PC-3 (cell line): ENCODE measurements around the gene ULK4. TPM values are rescaled to one million over a fixed set of nuclear protein-coding genes. Genes with fewer than 3 reads are reported as not detected.

ENCODE experiments used
- ATAC-seq: fragments of 200-7000 bp; cut with Tn5 transposase; 2 replicates; pipeline ENCODE4 v1.9.1; 2020; ENCODE audit warnings: mild to moderate bottlenecking, moderate library complexity
- BruUV-seq: library from RNA; stranded (reverse); fragments of 400-500 nt; replicated peaks from 2 replicates; lab custom pipeline; 2021; lab: Mats Ljungman, UMichigan
- CTCF ChIA-PET: fragments of 300-600 bp; sonication (Branson Sonifier 250); formaldehyde crosslinking; loops from one replicate; lab custom pipeline; 2022; ENCODE audit warnings: antibody characterized with exemption; lab: Charles Lee
- POLR2A ChIA-PET: fragments of 300-600 bp; sonication (Branson Sonifier 250); formaldehyde crosslinking; loops from one replicate; lab custom pipeline; 2022; ENCODE audit warnings: antibody characterized with exemption; ENCODE audit not compliant: unreplicated experiment; lab: Charles Lee
- DNase-seq: peaks from one replicate; pipeline ENCODE4 v3.0.0-alpha.2; 2015
- H2AFZ ChIP-seq: fragments of 300-600 bp; sonication (generic); 2 replicates; pipeline ENCODE4 v1.6.0; 2016; ENCODE audit warnings: antibody characterized with exemption, low read length
- H3F3A ChIP-seq: fragments of 300-600 bp; sonication (generic); one replicate; pipeline ENCODE4 v1.6.0; 2017; ENCODE audit warnings: antibody characterized with exemption, low read length, control low read depth, mild to moderate bottlenecking; ENCODE audit not compliant: unreplicated experiment
- H3K27ac ChIP-seq: fragments of 300-600 bp; sonication (generic); 2 replicates; pipeline ENCODE4 v1.5.1; 2016; ENCODE audit warnings: mild to moderate bottlenecking, low read length
- H3K27me3 ChIP-seq: fragments of 300-600 bp; sonication (generic); 2 replicates; pipeline ENCODE4 v1.6.1; 2016; ENCODE audit warnings: low read length, mixed read lengths
- H3K36me3 ChIP-seq: fragments of 300-600 bp; sonication (generic); 2 replicates; pipeline ENCODE4 v1.6.1; 2016; ENCODE audit warnings: low read depth, mixed run types, low read length, mixed read lengths
- H3K4me1 ChIP-seq: fragments of 300-600 bp; sonication (generic); 2 replicates; pipeline ENCODE4 v1.5.1; 2016; ENCODE audit warnings: low read length; ENCODE audit not compliant: insufficient read depth
- H3K4me2 ChIP-seq: fragments of 300-600 bp; sonication (generic); 2 replicates; pipeline ENCODE4 v1.6.0; 2016; ENCODE audit warnings: low read length
- H3K4me3 ChIP-seq: fragments of 300-600 bp; sonication (generic); 2 replicates; pipeline ENCODE4 v1.5.1; 2016; ENCODE audit warnings: mild to moderate bottlenecking, low read length, mixed read lengths
- H3K79me2 ChIP-seq: fragments of 300-600 bp; sonication (generic); 2 replicates; pipeline ENCODE4 v1.6.1; 2017; ENCODE audit warnings: low read length, mixed read lengths
- H3K9ac ChIP-seq: fragments of 300-600 bp; sonication (generic); 2 replicates; pipeline ENCODE4 v1.6.0; 2016; ENCODE audit warnings: mild to moderate bottlenecking, low read length
- H3K9me2 ChIP-seq: fragments of 300-600 bp; sonication (generic); replicated peaks from 2 replicates; pipeline ENCODE4 v1.6.1; 2016; ENCODE audit warnings: mixed run types, low read length, mixed read lengths
- H3K9me3 ChIP-seq: fragments of 300-600 bp; sonication (generic); 2 replicates; pipeline ENCODE4 v1.6.1; 2016; ENCODE audit warnings: low read length, mixed read lengths
- H4K20me1 ChIP-seq: fragments of 300-600 bp; sonication (generic); 2 replicates; pipeline ENCODE4 v1.6.1; 2016; ENCODE audit warnings: low read length, mixed read lengths
- CTCF ChIP-seq: fragments of 300-600 bp; sonication (generic); conservative IDR thresholded peaks from 2 replicates; pipeline ENCODE4 v1.5.1; 2017; ENCODE audit warnings: antibody characterized with exemption, low read depth, mild to moderate bottlenecking, low read length
- EZH2 ChIP-seq: fragments of 300-600 bp; sonication (generic); IDR thresholded peaks from one replicate; pipeline ENCODE4 v1.6.1; 2017; ENCODE audit warnings: antibody characterized with exemption, mild to moderate bottlenecking, low read length; ENCODE audit not compliant: unreplicated experiment
- EZH2phosphoT487 ChIP-seq: fragments of 300-600 bp; sonication (generic); IDR thresholded peaks from 2 replicates; pipeline ENCODE4 v1.6.1; 2018; ENCODE audit warnings: mild to moderate bottlenecking, antibody characterized with exemption, low read length, borderline replicate concordance
- intact Hi-C: fragments of 100-400 bp; cut with micrococcal nuclease; formaldehyde crosslinking; loops from 2 replicates; pipeline ENCODE4 v1.9.0; 2023
- total RNA-seq: library from RNA; depleted of rRNA; stranded (reverse); fragments of >200 nt; gene quantifications from 2 replicates; pipeline ENCODE4 v1.2.3, GENCODE V29; 2014

Gene ULK4
- total RNA-seq, 1 experiment from 2014 or later, result 4.8 TPM

- ChIA-PET CTCF (no interaction called here), POLR2A (no interaction called here)
- no peak for TF ChIP-seq EZH2phosphoT487
- no peak for TF ChIP-seq EZH2
- TF ChIP-seq CTCF, result no peak
- peaks cover 3% of the 10 kb centered on the region; the same call in 1 of the 2 replicates for H3K4me1 ChIP-seq
- no peaks in the 10 kb centered on the region for H3K9me2 ChIP-seq
- H3K79me2 ChIP-seq, result no peaks in the 10 kb centered on the region
- no peaks in the 10 kb centered on the region for H3K36me3 ChIP-seq
- H3K4me2 ChIP-seq, result no peak overlapping the region
- peak; percentile 27 for DNase-seq
- H3F3A ChIP-seq, result no peaks in the 10 kb centered on the region
- H2AFZ ChIP-seq, result no peak overlapping the region
- BruUV-seq, result no TSS peak
- no peak; the same call in 1 of the 2 replicates for ATAC-seq
- no peaks in the 10 kb centered on the region for H3K9me3 ChIP-seq
- no peak overlapping the region for H3K9ac ChIP-seq
- no peaks in the 10 kb centered on the region for H3K27me3 ChIP-seq
- no peak overlapping the region for H3K27ac ChIP-seq
- H3K4me3 ChIP-seq, result no peak overlapping the region
- intact Hi-C loops, result no loop called here
- no peaks in the 10 kb centered on the region for H4K20me1 ChIP-seq
Observed at GRCh38 chr3:41350441-41350840, 611.5 kb downstream of the ULK4 start.

- Histone ChIP-seq H3K27me3 (no peaks in the 10 kb centered on the region), H3K36me3 (no peaks in the 10 kb centered on the region), H3K9me2 (no peaks in the 10 kb centered on the region), H3F3A (no peaks in the 10 kb centered on the region), H3K4me2 (no peak overlapping the region), H3K9ac (no peak overlapping the region), H3K4me1 (peaks cover 3% of the 10 kb centered on the region; the same call in 1 of the 2 replicates), H3K27ac (no peak overlapping the region), H4K20me1 (no peaks in the 10 kb centered on the region), H3K9me3 (no peaks in the 10 kb centered on the region), H2AFZ (no peak overlapping the region), H3K4me3 (no peak overlapping the region), H3K79me2 (no peaks in the 10 kb centered on the region)
- DNase-seq (no peak), ATAC-seq (no peak)
- intact Hi-C loops, result no loop called here
- ChIA-PET POLR2A (no interaction called here), CTCF (no interaction called here)
- no TSS peak for BruUV-seq
- no peak for TF ChIP-seq EZH2
- TF ChIP-seq EZH2phosphoT487, result no peak
- no peak for TF ChIP-seq CTCF
Observed at GRCh38 chr3:41348401-41348800, 613.5 kb downstream of the ULK4 start.

GRCh38 chr3:41346698-41347270 is 615.1 kb downstream of the ULK4 start:
- Histone ChIP-seq H3K36me3 (no peaks in the 10 kb centered on the region), H3K27ac (no peak overlapping the region), H3K4me3 (no peak overlapping the region), H3K27me3 (no peaks in the 10 kb centered on the region), H3K9me3 (no peaks in the 10 kb centered on the region), H3K9me2 (no peaks in the 10 kb centered on the region), H4K20me1 (no peaks in the 10 kb centered on the region), H3K9ac (no peak overlapping the region), H3K4me1 (peaks cover 3% of the 10 kb centered on the region; the same call in 1 of the 2 replicates), H2AFZ (no peak overlapping the region), H3F3A (no peaks in the 10 kb centered on the region), H3K4me2 (no peak overlapping the region), H3K79me2 (no peaks in the 10 kb centered on the region)
- intact Hi-C loops, result no loop called here
- TF ChIP-seq EZH2phosphoT487 (no peak), CTCF (no peak), EZH2 (no peak)
- no TSS peak for BruUV-seq
- ATAC-seq, result peak; percentile 74
- peak; percentile 31 for DNase-seq
- ChIA-PET POLR2A (interaction anchor here (0.6 kb wide), 1 partner anchor 24 kb away, joined by 4 read pairs; no protein-coding TSS in a partner anchor), CTCF (interaction anchor here (0.7 kb wide), 1 partner anchor 13 kb away, joined by 3 read pairs; no protein-coding TSS in a partner anchor)
